WTC11 (cell line): ENCODE results near the gene CD101.

Source experiments
- EMX1 ChIP-seq: fragments of 250-450 bp; sonication (Bioruptor Pico); IDR thresholded peaks from 2 replicates; pipeline ENCODE4 v1.8.0; 2021; ENCODE audit warnings: mild to moderate bottlenecking
- JUN ChIP-seq: sonication (generic); formaldehyde crosslinking; IDR thresholded peaks from 2 replicates; pipeline ENCODE4 v1.8.0; 2023; ENCODE audit warnings: mild to moderate bottlenecking, missing genetic modification reagents
- SMAD3 ChIP-seq: sonication (generic); formaldehyde crosslinking; IDR thresholded peaks from 2 replicates; pipeline ENCODE4 v1.8.0; 2022; ENCODE audit warnings: missing genetic modification reagents, mild to moderate bottlenecking, borderline replicate concordance
- SMAD4 ChIP-seq: sonication (generic); formaldehyde crosslinking; IDR thresholded peaks from 2 replicates; pipeline ENCODE4 v1.8.0; 2022; ENCODE audit warnings: mild to moderate bottlenecking, missing genetic modification reagents
- SP1 ChIP-seq: sonication (generic); formaldehyde crosslinking; conservative IDR thresholded peaks from 2 replicates; pipeline ENCODE4 v1.8.1; 2022; ENCODE audit warnings: missing genetic modification reagents
- TF ChIP-seq, protein P1 (sequence below): fragments of 200-600 bp; IDR thresholded peaks from 2 replicates; pipeline ENCODE4 v1.8.0; 2022; ENCODE audit warnings: antibody characterized with exemption
- TF ChIP-seq, protein P2 (sequence below): sonication (generic); formaldehyde crosslinking; IDR thresholded peaks from 2 replicates; pipeline ENCODE4 v1.8.1; 2023; ENCODE audit warnings: mild to moderate bottlenecking, moderate library complexity, missing genetic modification reagents
- TF ChIP-seq, protein P3 (sequence below): sonication (generic); formaldehyde crosslinking; IDR thresholded peaks from 2 replicates; pipeline ENCODE4 v1.8.0; 2023; ENCODE audit warnings: missing genetic modification reagents
- TF ChIP-seq, protein P4 (sequence below): sonication (generic); formaldehyde crosslinking; IDR thresholded peaks from 2 replicates; pipeline ENCODE4 v1.8.1; 2022; ENCODE audit warnings: mild to moderate bottlenecking, moderate library complexity, missing genetic modification reagents
- TF ChIP-seq, protein P5 (sequence below): sonication (generic); formaldehyde crosslinking; IDR thresholded peaks from 2 replicates; pipeline ENCODE4 v1.8.0; 2022; ENCODE audit warnings: mild to moderate bottlenecking, missing genetic modification reagents
- TF ChIP-seq, protein P6 (sequence below): sonication (generic); formaldehyde crosslinking; IDR thresholded peaks from 2 replicates; pipeline ENCODE4 v1.8.0; 2022; ENCODE audit warnings: mild to moderate bottlenecking, missing genetic modification reagents

DNA sequence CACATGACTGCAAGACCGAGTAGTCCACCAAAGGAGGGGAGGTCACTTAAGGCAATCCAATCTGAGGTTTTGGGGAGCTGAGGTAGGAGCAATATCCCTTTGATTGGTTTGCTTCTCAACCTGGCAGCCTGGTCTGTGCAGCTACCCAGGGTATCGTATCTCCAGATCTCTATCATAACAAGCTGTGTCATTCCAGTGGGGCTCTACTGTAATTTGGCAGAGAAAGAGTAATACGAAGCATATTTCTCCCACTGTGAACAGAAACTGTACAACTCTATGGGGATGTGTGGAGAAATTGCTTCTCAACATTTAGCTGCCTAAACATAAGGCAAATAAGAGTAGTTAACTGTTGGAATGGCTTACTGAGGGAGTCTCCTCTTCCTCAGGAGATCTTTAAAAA lies 20.6 kb downstream of the CD101 start:
- TF ChIP-seq, protein P1, sequence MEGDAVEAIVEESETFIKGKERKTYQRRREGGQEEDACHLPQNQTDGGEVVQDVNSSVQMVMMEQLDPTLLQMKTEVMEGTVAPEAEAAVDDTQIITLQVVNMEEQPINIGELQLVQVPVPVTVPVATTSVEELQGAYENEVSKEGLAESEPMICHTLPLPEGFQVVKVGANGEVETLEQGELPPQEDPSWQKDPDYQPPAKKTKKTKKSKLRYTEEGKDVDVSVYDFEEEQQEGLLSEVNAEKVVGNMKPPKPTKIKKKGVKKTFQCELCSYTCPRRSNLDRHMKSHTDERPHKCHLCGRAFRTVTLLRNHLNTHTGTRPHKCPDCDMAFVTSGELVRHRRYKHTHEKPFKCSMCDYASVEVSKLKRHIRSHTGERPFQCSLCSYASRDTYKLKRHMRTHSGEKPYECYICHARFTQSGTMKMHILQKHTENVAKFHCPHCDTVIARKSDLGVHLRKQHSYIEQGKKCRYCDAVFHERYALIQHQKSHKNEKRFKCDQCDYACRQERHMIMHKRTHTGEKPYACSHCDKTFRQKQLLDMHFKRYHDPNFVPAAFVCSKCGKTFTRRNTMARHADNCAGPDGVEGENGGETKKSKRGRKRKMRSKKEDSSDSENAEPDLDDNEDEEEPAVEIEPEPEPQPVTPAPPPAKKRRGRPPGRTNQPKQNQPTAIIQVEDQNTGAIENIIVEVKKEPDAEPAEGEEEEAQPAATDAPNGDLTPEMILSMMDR, result no peak
- TF ChIP-seq, protein P2, sequence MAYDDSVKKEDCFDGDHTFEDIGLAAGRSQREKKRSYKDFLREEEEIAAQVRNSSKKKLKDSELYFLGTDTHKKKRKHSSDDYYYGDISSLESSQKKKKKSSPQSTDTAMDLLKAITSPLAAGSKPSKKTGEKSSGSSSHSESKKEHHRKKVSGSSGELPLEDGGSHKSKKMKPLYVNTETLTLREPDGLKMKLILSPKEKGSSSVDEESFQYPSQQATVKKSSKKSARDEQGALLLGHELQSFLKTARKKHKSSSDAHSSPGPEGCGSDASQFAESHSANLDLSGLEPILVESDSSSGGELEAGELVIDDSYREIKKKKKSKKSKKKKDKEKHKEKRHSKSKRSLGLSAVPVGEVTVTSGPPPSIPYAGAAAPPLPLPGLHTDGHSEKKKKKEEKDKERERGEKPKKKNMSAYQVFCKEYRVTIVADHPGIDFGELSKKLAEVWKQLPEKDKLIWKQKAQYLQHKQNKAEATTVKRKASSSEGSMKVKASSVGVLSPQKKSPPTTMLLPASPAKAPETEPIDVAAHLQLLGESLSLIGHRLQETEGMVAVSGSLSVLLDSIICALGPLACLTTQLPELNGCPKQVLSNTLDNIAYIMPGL (CRISPR knock-in tag), result no peak
- TF ChIP-seq JUN (CRISPR knock-in tag) (no peak), SMAD3 (CRISPR knock-in tag) (no peak), EMX1 (CRISPR knock-in tag) (no peak), SMAD4 (CRISPR knock-in tag) (no peak), SP1 (CRISPR knock-in tag) (no peak)
- TF ChIP-seq, protein P3, sequence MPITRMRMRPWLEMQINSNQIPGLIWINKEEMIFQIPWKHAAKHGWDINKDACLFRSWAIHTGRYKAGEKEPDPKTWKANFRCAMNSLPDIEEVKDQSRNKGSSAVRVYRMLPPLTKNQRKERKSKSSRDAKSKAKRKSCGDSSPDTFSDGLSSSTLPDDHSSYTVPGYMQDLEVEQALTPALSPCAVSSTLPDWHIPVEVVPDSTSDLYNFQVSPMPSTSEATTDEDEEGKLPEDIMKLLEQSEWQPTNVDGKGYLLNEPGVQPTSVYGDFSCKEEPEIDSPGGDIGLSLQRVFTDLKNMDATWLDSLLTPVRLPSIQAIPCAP (CRISPR knock-in tag), result no peak
- TF ChIP-seq, protein P4, sequence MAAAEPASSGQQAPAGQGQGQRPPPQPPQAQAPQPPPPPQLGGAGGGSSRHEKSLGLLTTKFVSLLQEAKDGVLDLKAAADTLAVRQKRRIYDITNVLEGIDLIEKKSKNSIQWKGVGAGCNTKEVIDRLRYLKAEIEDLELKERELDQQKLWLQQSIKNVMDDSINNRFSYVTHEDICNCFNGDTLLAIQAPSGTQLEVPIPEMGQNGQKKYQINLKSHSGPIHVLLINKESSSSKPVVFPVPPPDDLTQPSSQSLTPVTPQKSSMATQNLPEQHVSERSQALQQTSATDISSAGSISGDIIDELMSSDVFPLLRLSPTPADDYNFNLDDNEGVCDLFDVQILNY, result no peak
- TF ChIP-seq, protein P5, sequence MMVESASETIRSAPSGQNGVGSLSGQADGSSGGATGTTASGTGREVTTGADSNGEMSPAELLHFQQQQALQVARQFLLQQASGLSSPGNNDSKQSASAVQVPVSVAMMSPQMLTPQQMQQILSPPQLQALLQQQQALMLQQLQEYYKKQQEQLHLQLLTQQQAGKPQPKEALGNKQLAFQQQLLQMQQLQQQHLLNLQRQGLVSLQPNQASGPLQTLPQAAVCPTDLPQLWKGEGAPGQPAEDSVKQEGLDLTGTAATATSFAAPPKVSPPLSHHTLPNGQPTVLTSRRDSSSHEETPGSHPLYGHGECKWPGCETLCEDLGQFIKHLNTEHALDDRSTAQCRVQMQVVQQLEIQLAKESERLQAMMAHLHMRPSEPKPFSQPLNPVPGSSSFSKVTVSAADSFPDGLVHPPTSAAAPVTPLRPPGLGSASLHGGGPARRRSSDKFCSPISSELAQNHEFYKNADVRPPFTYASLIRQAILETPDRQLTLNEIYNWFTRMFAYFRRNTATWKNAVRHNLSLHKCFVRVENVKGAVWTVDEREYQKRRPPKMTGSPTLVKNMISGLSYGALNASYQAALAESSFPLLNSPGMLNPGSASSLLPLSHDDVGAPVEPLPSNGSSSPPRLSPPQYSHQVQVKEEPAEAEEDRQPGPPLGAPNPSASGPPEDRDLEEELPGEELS (CRISPR knock-in tag), result no peak
- TF ChIP-seq, protein P6, sequence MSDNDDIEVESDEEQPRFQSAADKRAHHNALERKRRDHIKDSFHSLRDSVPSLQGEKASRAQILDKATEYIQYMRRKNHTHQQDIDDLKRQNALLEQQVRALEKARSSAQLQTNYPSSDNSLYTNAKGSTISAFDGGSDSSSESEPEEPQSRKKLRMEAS (CRISPR knock-in tag), result no peak
